Fibroblast of gingiva (primary cell): ENCODE data around the gene DEAF1.
A peak's percentile ranks its signal among the peaks of the same experiment; 100 is the strongest.

ENCODE experiments used
- DNase-seq: peaks from one replicate; pipeline ENCODE4 v3.0.0-alpha.2; 2011; ENCODE audit warnings: low read depth

The DEAF1 gene

DNA sequence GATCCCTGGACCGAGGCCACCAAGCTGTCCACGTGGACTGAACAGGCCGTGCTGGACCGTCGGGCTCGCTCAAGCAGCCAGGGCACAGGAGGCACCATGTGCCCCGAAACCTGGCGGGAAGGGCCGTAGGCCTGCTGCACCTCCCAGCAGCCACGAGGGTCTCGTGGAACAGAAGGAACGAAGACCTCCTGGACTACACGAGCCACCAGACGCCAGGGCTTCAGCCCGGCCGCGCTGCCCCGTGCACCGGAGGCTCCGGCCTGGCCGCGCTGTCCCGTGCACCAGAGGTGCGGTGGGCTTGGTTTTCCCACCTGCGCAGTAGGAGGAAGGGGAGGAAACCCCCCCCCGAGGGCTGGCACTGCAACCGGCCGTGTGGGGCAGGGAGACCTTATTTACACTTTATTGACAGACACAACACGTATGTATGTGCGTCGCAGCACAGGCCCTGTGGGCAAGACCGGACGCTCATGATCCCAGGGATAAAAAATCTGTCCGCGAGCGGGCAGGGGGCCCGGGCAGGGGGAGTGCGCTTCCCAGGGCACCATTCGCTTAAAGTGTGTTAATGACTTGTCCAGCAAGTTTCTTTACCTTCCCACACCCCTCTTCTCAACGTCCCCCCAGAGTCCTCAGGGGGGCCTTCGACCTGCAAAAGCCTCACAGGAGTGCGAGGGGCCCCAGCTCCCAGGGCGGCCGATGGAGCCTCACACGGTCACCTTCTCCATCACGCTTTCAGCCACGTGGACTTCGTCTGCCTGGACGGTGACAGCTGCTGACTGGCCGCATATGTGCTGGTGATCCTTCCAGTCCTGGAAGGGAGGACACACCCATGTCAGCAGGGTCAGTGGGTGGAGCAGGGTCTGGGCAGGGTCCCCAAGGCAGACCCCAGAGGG, 50.9 kb downstream of the DEAF1 start:
- no peak for DNase-seq

DNA sequence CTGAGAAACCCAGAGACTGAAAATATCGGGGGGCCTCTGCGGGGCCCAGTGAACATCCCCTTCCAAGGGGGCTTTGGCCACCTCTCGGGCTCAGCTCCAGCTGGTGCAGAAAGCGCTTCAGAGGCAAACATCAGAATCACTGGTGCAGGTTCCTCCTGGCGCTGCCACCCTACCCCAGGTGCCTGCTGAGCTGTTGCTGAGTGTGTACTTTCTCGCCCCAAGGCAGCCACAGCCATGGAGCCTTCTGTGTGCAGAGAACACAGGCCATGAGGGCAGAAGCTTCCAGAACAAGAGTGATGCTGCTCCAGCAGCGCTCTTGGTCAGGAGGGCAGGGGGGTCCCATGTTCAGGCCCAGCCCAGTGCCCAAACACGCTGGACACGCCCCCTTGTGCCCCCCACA, 51.7 kb downstream of the DEAF1 start:
- no peak for DNase-seq

GRCh38 chr11:641806-642370, 53.1 kb downstream of the DEAF1 start:
- no peak for DNase-seq

GRCh38 chr11:640021-640706, 54.9 kb downstream of the DEAF1 start:
- no peak for DNase-seq

DNA sequence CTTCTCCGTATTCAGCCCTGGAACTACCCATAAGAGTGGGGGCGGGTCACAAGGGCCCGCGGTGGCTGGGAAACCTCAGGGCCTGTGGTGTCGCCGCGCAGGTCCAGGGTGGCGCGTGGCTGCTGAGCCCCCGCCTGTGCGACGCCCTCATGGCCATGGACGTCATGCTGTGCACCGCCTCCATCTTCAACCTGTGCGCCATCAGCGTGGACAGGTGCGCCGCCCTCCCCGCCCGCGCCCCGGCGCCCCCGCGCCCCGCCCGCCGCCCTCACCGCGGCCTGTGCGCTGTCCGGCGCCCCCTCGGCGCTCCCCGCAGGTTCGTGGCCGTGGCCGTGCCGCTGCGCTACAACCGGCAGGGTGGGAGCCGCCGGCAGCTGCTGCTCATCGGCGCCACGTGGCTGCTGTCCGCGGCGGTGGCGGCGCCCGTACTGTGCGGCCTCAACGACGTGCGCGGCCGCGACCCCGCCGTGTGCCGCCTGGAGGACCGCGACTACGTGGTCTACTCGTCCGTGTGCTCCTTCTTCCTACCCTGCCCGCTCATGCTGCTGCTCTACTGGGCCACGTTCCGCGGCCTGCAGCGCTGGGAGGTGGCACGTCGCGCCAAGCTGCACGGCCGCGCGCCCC, 55.6 kb downstream of the DEAF1 start:
- DNase-seq, result no peak

DNA sequence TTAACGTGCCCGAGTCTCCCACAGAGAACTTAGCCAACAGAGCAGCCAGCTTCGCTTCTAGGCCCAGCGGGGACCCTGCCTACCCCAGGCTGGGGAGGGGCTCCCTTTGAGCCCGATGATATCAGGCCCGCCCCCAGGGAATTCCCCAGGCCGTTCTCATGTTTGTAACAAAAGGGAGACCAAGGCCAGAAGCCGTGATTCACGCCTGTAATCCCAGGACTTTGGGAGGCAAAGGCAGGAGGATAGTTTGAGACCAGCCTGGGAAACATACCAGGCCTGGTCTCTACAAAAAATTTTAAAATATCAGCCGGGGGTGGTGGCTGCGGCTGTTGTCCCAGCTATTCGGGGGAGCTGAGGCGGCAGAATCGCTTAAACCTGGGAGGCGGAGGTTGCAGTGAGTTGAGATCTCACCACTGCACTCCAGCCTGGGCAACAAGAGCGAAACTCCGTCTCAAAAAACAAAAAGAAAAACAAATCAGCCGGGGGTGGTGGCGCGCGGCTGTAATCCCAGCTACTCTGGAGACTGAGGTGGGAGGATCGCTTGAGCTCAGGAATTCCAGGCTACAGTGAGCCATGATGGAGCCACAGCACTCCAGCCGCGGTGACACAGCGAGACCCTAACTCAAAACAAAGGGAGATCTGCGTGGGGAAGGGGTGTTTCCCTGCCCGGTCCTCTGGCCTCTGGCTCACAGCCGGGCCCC, 56.2 kb downstream of the DEAF1 start:
- no peak for DNase-seq

GRCh38 chr11:637593-638521, 57.2 kb downstream of the DEAF1 start:
- no peak for DNase-seq

- no peak for DNase-seq
Observed at GRCh38 chr11:637333-637592, 57.8 kb downstream of the DEAF1 start.

- peak; percentile 31 for DNase-seq
Observed at GRCh38 chr11:636511-637332, 58.3 kb downstream of the DEAF1 start, which contains the start of gene DRD4. DRD4 (plus strand) TSS chr11:637269; CDS start chr11:637305, 36 bp downstream.

- DNase-seq, result no peak
Observed at GRCh38 chr11:635945-636510, 59.0 kb downstream of the DEAF1 start.

GRCh38 chr11:630871-631270, 64.2 kb downstream of the DEAF1 start:
- no peak for DNase-seq

DNA sequence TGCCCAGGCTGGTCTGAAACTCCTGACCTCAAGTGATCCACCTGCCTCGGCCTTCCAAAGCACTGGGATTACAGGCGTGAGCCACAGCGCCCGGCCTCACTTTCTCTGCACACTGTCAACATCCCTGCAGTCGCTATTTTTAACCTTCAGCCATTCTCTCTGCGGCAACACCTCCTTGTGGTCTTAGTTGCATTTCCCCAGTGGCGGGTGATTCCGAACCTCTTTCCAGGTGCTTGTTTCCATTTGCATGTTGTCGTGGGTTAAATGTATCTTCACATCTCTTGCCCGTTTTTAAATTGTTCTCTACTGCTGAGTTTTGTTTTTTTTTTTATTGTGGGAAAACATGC, 65.8 kb downstream of the DEAF1 start:
- DNase-seq, result no peak

DNA sequence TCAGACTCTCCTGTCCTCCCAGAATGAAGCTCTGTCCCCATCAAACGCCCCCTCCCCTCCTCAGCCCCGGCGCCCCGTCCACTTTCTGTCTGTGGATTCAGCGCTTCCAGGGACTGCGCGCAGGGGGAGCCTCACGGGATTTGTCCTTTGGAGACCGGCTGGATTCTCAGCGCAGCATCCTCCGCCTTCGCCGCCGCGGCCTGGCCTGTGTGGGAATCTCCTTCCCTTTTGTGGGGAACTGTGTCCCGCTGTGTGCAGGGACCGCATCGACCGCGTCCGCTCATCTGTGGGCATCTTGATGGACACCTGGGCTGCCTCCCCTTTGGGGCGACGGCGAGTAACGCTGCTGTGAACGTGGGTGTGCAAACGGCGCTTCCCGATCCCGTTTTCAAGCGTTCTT, 67.0 kb downstream of the DEAF1 start:
- no peak for DNase-seq

- no peak for DNase-seq
Observed at GRCh38 chr11:627308-627576, 67.8 kb downstream of the DEAF1 start.

DNA sequence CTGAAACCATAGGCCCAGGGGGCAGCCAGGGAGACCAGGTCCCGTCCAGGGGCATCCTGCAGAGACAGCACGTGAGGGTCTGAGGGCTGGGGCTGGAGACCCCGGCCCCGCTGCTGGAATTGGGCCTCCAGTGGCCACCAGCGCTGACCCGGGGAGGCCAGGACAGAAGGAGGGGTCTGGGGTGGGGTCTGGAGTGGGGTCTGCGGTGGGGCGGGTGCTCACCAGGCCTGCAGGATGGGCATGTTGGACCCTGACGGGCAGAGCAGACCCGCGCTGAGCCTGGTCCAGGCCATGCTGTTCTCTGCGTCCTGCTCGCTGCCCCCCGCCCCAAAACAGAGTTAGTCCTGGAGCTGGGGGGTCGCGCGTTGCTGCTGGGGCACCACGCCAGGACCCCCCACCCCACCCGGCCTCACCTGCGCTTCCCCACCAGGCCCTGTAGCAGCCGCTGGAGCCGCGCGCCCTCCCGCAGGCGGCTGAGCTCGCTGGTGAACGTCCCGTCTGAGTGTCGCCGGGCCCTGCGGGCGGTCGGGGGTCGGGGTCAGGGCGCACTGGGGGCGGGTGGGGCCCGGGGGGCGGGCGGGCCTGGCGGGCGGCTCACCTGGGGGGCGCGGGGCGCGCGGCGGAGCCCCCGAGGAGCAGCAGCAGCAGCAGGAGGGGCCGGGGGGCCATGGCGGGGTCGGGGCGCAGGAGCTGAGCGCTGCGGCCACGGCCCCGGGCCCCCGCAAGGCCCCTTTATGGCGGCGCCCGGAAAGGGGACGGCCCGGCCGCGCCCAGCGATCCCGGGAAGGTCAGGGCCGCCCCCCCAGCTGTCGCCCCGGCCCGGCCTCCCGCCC, 68.3 kb downstream of the DEAF1 start, which contains the start of gene SCT:
Gene SCT, minus strand, starts transcription at position 707 of the 833 bp plus-strand sequence. Its CDS starts 38 bp downstream, at position 669.
- DNase-seq, result no peak

- DNase-seq, result no peak
Observed at GRCh38 chr11:625636-626268, 69.3 kb downstream of the DEAF1 start.

DNA sequence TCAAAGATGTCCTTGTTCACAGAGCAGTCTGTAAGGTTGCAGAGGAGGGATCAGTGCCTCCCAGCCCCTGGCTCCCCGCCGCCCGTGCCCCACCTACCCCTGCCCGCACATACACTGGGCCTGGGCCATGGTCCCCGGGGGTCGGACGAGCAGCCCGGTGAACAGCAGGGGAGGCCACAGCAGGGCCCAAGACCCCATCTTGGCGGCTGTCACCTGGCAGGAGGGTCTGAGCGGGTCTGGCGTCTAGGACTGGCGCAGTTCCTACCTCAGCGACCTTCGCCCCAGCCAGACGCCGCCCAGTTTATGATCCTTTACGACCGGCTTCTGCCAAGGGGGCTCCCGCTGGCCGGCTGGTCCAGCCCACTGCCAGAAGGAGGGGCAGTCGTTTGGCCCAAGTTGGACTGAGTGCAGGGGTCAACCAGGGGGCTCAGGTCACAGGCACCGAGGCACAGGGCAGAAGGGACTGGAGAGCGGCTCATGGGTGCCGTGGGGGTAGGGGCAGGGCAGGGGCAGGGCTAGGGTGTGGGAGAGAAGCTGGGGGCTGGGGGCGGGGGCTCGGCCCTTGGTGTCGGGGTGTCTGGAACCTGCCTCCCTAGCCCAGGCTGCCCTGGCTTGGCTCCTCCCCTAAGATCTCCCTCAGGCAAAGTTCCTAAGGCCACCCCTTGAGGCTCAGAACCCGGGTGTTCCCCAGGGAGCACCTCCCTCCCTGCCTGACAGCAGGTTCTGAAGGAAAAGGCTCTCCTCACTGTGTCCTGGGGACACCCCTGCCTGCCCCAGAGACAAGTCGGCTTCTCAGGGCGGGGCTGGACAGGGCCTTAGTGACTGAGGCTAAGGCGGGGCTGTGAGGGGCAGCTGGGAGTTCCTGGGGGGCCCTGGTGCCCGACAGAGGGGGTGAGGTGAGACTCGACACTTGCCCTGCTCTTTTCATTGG, 70.1 kb downstream of the DEAF1 start, which contains the start of gene CDHR5:
Gene CDHR5, minus strand, starts transcription at position 251 of the 931 bp plus-strand sequence. Its CDS starts 53 bp downstream, at position 198.
- DNase-seq, result no peak
